ENCODE measurements around the gene TLCD3B.
"Not testable (repeated sequence)": the region's sequence is repeated elsewhere in the genome, so short reads cannot be mapped to it uniquely, and the experiment has no call there.

TLCD3B gene

GRCh38 chr16:30041841-30042240 is 10.8 kb upstream of the TLCD3B start:
- TF ChIP-seq CTCF (IDR thresholded peaks at IDR 0.05; ENCODE audit: insufficient read depth, low read length), result peak; percentile 8
- TF ChIP-seq GABPA (IDR thresholded peaks at IDR 0.05; ENCODE audit: low read depth), result no peak
- no peak for TF ChIP-seq SPI1 (IDR thresholded peaks at IDR 0.05; ENCODE audit: borderline replicate concordance, low read depth)
- Histone ChIP-seq H3K27me3 (ENCODE audit: insufficient read depth, poor library complexity, severe bottlenecking) (no peaks in the 10 kb centered on the region), H3K27ac (replicated peaks) (no peak overlapping the region), H3K4me3 (replicated peaks; ENCODE audit: insufficient read depth, low read length) (no peak overlapping the region)
- no peak for DNase-seq (ENCODE audit: low read depth in 1 of 2, low spot score in 1 of 2)

- not testable (repeated sequence) for H3K27me3 ChIP-seq (ENCODE audit: insufficient read depth, poor library complexity, severe bottlenecking); H3K4me3 ChIP-seq (replicated peaks; ENCODE audit: insufficient read depth, low read length); DNase-seq (ENCODE audit: low read depth in 1 of 2, low spot score in 1 of 2); H3K27ac ChIP-seq (replicated peaks)
These were observed 9.6 kb upstream of the TLCD3B start for GRCh38 chr16:30040690-30041089.

GRCh38 chr16:30040221-30040620 is 9.2 kb upstream of the TLCD3B start:
- H3K4me3 ChIP-seq (replicated peaks; ENCODE audit: insufficient read depth, low read length), result no peak overlapping the region
- H3K27me3 ChIP-seq (ENCODE audit: insufficient read depth, poor library complexity, severe bottlenecking), result peaks cover 5% of the 10 kb centered on the region
- no peak for DNase-seq (ENCODE audit: low read depth in 1 of 2, low spot score in 1 of 2)
- H3K27ac ChIP-seq (replicated peaks), result no peak overlapping the region
- TF ChIP-seq POLR2AphosphoS5 (IDR thresholded peaks at IDR 0.05; ENCODE audit: low read depth) (no peak), SPI1 (IDR thresholded peaks at IDR 0.05; ENCODE audit: borderline replicate concordance, low read depth) (peak; percentile 20; the same call in 1 of the 2 replicates), CTCF (IDR thresholded peaks at IDR 0.05; ENCODE audit: insufficient read depth, low read length) (no peak)

- Histone ChIP-seq H3K27me3 (ENCODE audit: insufficient read depth, poor library complexity, severe bottlenecking) (peaks cover 40% of the 10 kb centered on the region), H3K4me3 (replicated peaks; ENCODE audit: insufficient read depth, low read length) (no peak overlapping the region), H3K27ac (replicated peaks) (no peak overlapping the region)
- no peak for DNase-seq (ENCODE audit: low read depth in 1 of 2, low spot score in 1 of 2)
- TF ChIP-seq REST (IDR thresholded peaks at IDR 0.05; ENCODE audit: insufficient replicate concordance, low read depth) (no peak), POLR2AphosphoS5 (IDR thresholded peaks at IDR 0.05; ENCODE audit: low read depth) (no peak), CTCF (IDR thresholded peaks at IDR 0.05; ENCODE audit: insufficient read depth, low read length) (no peak), SPI1 (IDR thresholded peaks at IDR 0.05; ENCODE audit: borderline replicate concordance, low read depth) (no peak), GABPA (IDR thresholded peaks at IDR 0.05; ENCODE audit: low read depth) (no peak)
These were observed 2.2 kb upstream of the TLCD3B start for GRCh38 chr16:30033270-30033669.

GRCh38 chr16:30032083-30032819 is 1.2 kb upstream of the TLCD3B start:
- no peak overlapping the region for H3K4me3 ChIP-seq (replicated peaks; ENCODE audit: insufficient read depth, low read length)

More at GRCh38 chr16:30032083-30032819, 1.2 kb upstream of the TLCD3B start:
- DNase-seq (ENCODE audit: low read depth in 1 of 2, low spot score in 1 of 2), result peak in 1 of 2 experiments; percentile 71
- no peak overlapping the region for H3K27ac ChIP-seq (replicated peaks)
- TF ChIP-seq REST (IDR thresholded peaks at IDR 0.05; ENCODE audit: insufficient replicate concordance, low read depth) (no peak), CTCF (IDR thresholded peaks at IDR 0.05; ENCODE audit: insufficient read depth, low read length) (peak; percentile 85)
- peaks cover 44% of the 10 kb centered on the region for H3K27me3 ChIP-seq (ENCODE audit: insufficient read depth, poor library complexity, severe bottlenecking)

Data from HL-60 (cell line).